GM23338 (cell line): ENCODE measurements around the gene TMEM74B. TPM values are rescaled to one million over a fixed set of nuclear protein-coding genes. Genes with fewer than 3 reads are reported as not detected.

Experiments used
- ATAC-seq: fragments of 200-7000 bp; cut with Tn5 transposase; 3 replicates; pipeline ENCODE4 v1.9.1; 2020
- DNase-seq: peaks from one replicate; pipeline ENCODE4 v3.0.0-alpha.2; 2015; ENCODE audit warnings: low spot score
- H2AFZ ChIP-seq: fragments of 200-600 bp; sonication (generic); 2 replicates; pipeline ENCODE4 v1.8.0; 2016; ENCODE audit warnings: antibody characterized with exemption, mild to moderate bottlenecking, moderate library complexity
- H3F3A ChIP-seq: fragments of 200-600 bp; sonication (generic); replicated peaks from 2 replicates; pipeline ENCODE4 v1.8.0; 2017; ENCODE audit warnings: antibody characterized with exemption, mixed run types, low read depth
- H3K27ac ChIP-seq: fragments of 200-600 bp; sonication (generic); 2 replicates; pipeline ENCODE4 v1.6.1; 2016; ENCODE audit warnings: low read depth
- H3K27me3 ChIP-seq: fragments of 200-600 bp; sonication (generic); 2 replicates; pipeline ENCODE4 v1.8.0; 2016; ENCODE audit warnings: mild to moderate bottlenecking, mixed run types, moderate library complexity; ENCODE audit not compliant: insufficient read depth
- H3K36me3 ChIP-seq: fragments of 200-600 bp; sonication (generic); 2 replicates; pipeline ENCODE4 v1.8.0; 2016; ENCODE audit warnings: mild to moderate bottlenecking; ENCODE audit not compliant: insufficient read depth
- H3K4me1 ChIP-seq: fragments of 200-600 bp; sonication (generic); 2 replicates; pipeline ENCODE4 v1.8.0; 2016; ENCODE audit warnings: mild to moderate bottlenecking, moderate library complexity; ENCODE audit not compliant: insufficient read depth
- H3K4me2 ChIP-seq: fragments of 200-600 bp; sonication (generic); 2 replicates; pipeline ENCODE4 v1.7.1; 2017; ENCODE audit warnings: mixed run types
- H3K4me3 ChIP-seq: fragments of 200-600 bp; sonication (generic); 2 replicates; pipeline ENCODE4 v1.6.1; 2016; ENCODE audit warnings: mixed run types
- H3K79me2 ChIP-seq: fragments of 200-600 bp; sonication (generic); replicated peaks from 2 replicates; pipeline ENCODE4 v1.8.0; 2017; ENCODE audit warnings: mild to moderate bottlenecking; ENCODE audit not compliant: insufficient read depth
- H3K9me2 ChIP-seq: fragments of 200-600 bp; sonication (generic); 2 replicates; pipeline ENCODE4 v1.8.0; 2017; ENCODE audit not compliant: insufficient read depth
- H4K20me1 ChIP-seq: fragments of 200-600 bp; sonication (generic); replicated peaks from 2 replicates; pipeline ENCODE4 v1.8.0; 2017; ENCODE audit warnings: mild to moderate bottlenecking; ENCODE audit not compliant: insufficient read depth
- H3K27ac Mint-ChIP-seq: 2 replicates; pipeline ENCODE4 v1.8.0; 2020; ENCODE audit warnings: inconsistent platforms, mild to moderate bottlenecking, moderate library complexity, mixed read lengths
- H3K27me3 Mint-ChIP-seq: 3 replicates; pipeline ENCODE4 v1.8.0; 2022; ENCODE audit warnings: low read depth, mild to moderate bottlenecking, moderate library complexity, mixed read lengths, inconsistent platforms; ENCODE audit not compliant: insufficient read depth, poor library complexity
- H3K36me3 Mint-ChIP-seq: 3 replicates; pipeline ENCODE4 v1.8.0; 2021; ENCODE audit warnings: low read depth, mild to moderate bottlenecking, inconsistent platforms, moderate library complexity, mixed read lengths
- H3K4me1 Mint-ChIP-seq: 3 replicates; pipeline ENCODE4 v1.8.0; 2020; ENCODE audit warnings: mild to moderate bottlenecking, inconsistent platforms, mixed read lengths
- H3K4me3 Mint-ChIP-seq: 3 replicates; pipeline ENCODE4 v1.8.0; 2021; ENCODE audit warnings: moderate library complexity, mild to moderate bottlenecking, inconsistent platforms, mixed read lengths
- H3K9me3 Mint-ChIP-seq: 3 replicates; pipeline ENCODE4 v1.8.0; 2020; ENCODE audit warnings: moderate library complexity, mild to moderate bottlenecking, inconsistent platforms, mixed read lengths
- CREB1 ChIP-seq: fragments of 250-450 bp; sonication (Bioruptor Pico); IDR thresholded peaks from 2 replicates; pipeline ENCODE4 v1.5.0; 2020; ENCODE audit warnings: low read depth, mild to moderate bottlenecking, moderate library complexity
- CTCF ChIP-seq, 2 experiments: fragments of 200-600 bp in 1 of 2; sonication (generic) in 1 of 2; conservative IDR thresholded peaks; 2 replicates each; pipeline versions ENCODE4 v1.5.1 to v1.6.1; 2016 to 2017; ENCODE audit warnings: antibody characterized with exemption in 2 of 2, low read depth in 2 of 2, mild to moderate bottlenecking in 2 of 2, moderate library complexity in 1 of 2
- ETS1 ChIP-seq: IDR thresholded peaks from 2 replicates; pipeline ENCODE4 v1.6.1; 2016; ENCODE audit warnings: antibody characterized with exemption
- EZH2 ChIP-seq: fragments of 200-600 bp; sonication (generic); IDR thresholded peaks from one replicate; pipeline ENCODE4 v1.8.0; 2017; ENCODE audit warnings: antibody characterized with exemption, mild to moderate bottlenecking, low read depth; ENCODE audit not compliant: unreplicated experiment
- EZH2phosphoT487 ChIP-seq: fragments of 200-600 bp; sonication (generic); IDR thresholded peaks from one replicate; pipeline ENCODE4 v1.8.1; 2018; ENCODE audit warnings: antibody characterized with exemption; ENCODE audit not compliant: unreplicated experiment
- JUNB ChIP-seq: IDR thresholded peaks from one replicate; pipeline ENCODE4 v1.6.1; 2016; ENCODE audit warnings: antibody characterized with exemption; ENCODE audit not compliant: unreplicated experiment
- NANOG ChIP-seq: IDR thresholded peaks from 2 replicates; pipeline ENCODE4 v1.6.1; 2016; ENCODE audit warnings: antibody characterized with exemption, borderline replicate concordance
- POLR2AphosphoS5 ChIP-seq: IDR thresholded peaks from 2 replicates; pipeline ENCODE4 v1.6.1; 2016; ENCODE audit warnings: antibody characterized with exemption, low read depth
- REST ChIP-seq: IDR thresholded peaks from one replicate; pipeline ENCODE4 v1.6.1; 2018; ENCODE audit warnings: antibody characterized with exemption; ENCODE audit not compliant: unreplicated experiment
- STAT1 ChIP-seq: IDR thresholded peaks from one replicate; pipeline ENCODE4 v1.6.1; 2016; ENCODE audit warnings: antibody characterized with exemption; ENCODE audit not compliant: unreplicated experiment
- ZNF114 ChIP-seq: fragments of 250-450 bp; sonication (Bioruptor Pico); IDR thresholded peaks from 2 replicates; pipeline ENCODE4 v1.5.0; 2020; ENCODE audit warnings: mild to moderate bottlenecking, moderate library complexity
- ZNF331 ChIP-seq: fragments of 250-450 bp; sonication (Bioruptor Pico); IDR thresholded peaks from 2 replicates; pipeline ENCODE4 v1.5.0; 2020; ENCODE audit warnings: low read depth, mild to moderate bottlenecking, moderate library complexity
- ZNF462 ChIP-seq: fragments of 250-450 bp; sonication (Bioruptor Pico); IDR thresholded peaks from 2 replicates; pipeline ENCODE4 v1.5.0; 2020; ENCODE audit warnings: mild to moderate bottlenecking, moderate library complexity
- polyA plus RNA-seq: library from polyadenylated mRNA; unstranded; fragments of >200 nt; fragmentation: Nextera tagmentation; extraction: Ambion mirVana; gene quantifications from 2 replicates; pipeline ENCODE4 v1.2.1, GENCODE V29; 2016
- total RNA-seq: library from RNA; depleted of rRNA; stranded (reverse); fragments of >200 nt; shearing (Covaris generic); gene quantifications from 2 replicates; pipeline ENCODE4 v1.2.3, GENCODE V29; 2014

The TMEM74B gene
- total and polyA plus RNA-seq, 2 experiments from 2014 or later = 1.0 to 4.8 TPM

- DNase-seq (no peak), ATAC-seq (no peak)
- TF ChIP-seq CREB1 (CRISPR knock-in tag) (no peak), ZNF114 (CRISPR knock-in tag) (no peak), EZH2phosphoT487 (no peak), REST (no peak), EZH2 (no peak), NANOG (no peak), ETS1 (no peak), ZNF331 (CRISPR knock-in tag) (no peak), CTCF (conservative IDR thresholded peaks at IDR 0.05; ENCODE audit: low read depth in 2 of 2) (no peak), JUNB (no peak), ZNF462 (CRISPR knock-in tag) (no peak), POLR2AphosphoS5 (no peak), STAT1 (no peak)
- Histone ChIP-seq H3K4me2 (no peak overlapping the region), H3K79me2 (no peaks in the 10 kb centered on the region), H3F3A (0 out of 2 replicates have a peak, but pooled peaks cover 5% of the 10 kb centered on the region), H3K27ac (no peak overlapping the region), H3K4me1 (peaks cover 18% of the 10 kb centered on the region), H2AFZ (no peak overlapping the region), H3K9me2 (no peaks in the 10 kb centered on the region), H3K36me3 (no peaks in the 10 kb centered on the region), H3K4me3 (no peak overlapping the region), H4K20me1 (no peaks in the 10 kb centered on the region), H3K27me3 (peaks cover 17% of the 10 kb centered on the region)
- Mint-ChIP-seq H3K9me3 (no peaks in the 10 kb centered on the region), H3K4me1 (peaks cover 12% of the 10 kb centered on the region), H3K27me3 (peaks cover 5% of the 10 kb centered on the region), H3K4me3 (no peak overlapping the region), H3K27ac (no peak overlapping the region), H3K36me3 (no peaks in the 10 kb centered on the region)
Observed at GRCh38 chr20:1189827-1190226, 5.0 kb upstream of the TMEM74B start.
